ENCODE results near the gene TULP4.
"Not testable (repeated sequence)": the region's sequence is repeated elsewhere in the genome, so short reads cannot be mapped to it uniquely, and the experiment has no call there.

The TULP4 gene

GRCh38 chr6:158295976-158296853 lies 16.1 kb upstream of the TULP4 start:
- not testable (repeated sequence) for DNase-seq

DNA sequence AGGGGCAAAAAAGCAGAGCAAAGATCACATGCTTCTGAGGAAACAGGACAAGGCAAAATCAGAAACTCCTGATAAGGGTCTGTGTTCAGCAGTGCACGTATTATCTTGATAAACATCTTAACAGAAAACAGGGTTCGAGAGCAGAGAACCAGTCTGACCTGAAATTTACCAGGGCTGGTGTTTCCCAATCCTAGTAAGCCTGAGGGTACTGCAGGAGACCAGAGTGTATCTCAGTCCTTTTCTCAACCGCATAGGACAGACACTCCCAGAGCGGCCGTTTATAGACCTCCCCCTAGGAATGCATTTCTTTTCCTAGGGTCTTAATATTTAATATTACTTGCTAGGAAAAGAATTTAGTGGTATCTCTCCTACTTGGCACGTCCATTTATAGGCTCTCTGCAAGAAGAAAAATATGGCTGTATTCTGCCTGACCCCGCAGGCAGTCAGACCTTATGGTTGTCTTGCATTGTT lies 15.4 kb upstream of the TULP4 start:
- DNase-seq: not testable (repeated sequence)

DNA sequence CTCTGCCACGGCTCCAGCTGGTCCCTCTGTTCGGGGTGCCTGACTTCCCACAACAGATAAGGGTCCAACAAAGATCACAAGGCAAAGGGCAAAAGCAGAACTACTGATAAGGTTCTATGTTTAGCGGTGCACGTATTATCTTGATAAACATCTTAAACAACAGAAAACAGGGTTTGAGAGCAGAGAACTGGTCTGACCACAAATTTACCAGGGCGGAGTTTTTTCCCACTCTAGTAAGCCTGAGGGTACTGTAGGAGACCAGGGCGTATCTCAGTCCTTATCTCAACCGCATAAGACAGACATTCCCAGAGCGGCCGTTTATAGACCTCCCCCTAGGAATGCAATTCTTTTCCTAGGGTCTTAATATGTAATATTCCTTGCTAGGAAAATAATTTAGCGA lies 14.6 kb upstream of the TULP4 start:
- DNase-seq: not testable (repeated sequence)

GRCh38 chr6:158300306-158301143 lies 11.7 kb upstream of the TULP4 start:
- not testable (repeated sequence) for DNase-seq

DNA sequence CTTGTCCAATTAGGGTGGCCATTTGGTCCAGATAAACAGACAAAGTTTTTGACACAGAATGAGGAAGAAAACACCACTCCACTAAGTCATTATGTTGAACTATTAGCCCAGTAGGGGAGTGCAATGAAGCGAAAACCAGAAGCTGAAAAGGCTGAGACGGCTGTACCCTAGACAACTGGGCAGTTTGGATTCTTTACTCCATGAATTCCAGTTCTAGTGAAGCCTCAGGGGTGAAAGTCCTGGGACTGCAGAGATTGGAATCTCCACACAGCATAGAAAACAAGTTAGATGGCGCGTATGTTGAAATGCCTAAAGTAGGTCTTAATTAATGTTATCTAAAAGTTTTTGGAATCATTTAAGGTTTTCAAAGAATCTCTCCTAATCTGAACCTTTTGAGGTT lies 10.7 kb upstream of the TULP4 start:
- not testable (repeated sequence) for DNase-seq

GRCh38 chr6:158302195-158302796 lies 10.0 kb upstream of the TULP4 start:
- DNase-seq: not testable (repeated sequence)

GRCh38 chr6:158303210-158303731 lies 9.0 kb upstream of the TULP4 start:
- no peak for DNase-seq

DNA sequence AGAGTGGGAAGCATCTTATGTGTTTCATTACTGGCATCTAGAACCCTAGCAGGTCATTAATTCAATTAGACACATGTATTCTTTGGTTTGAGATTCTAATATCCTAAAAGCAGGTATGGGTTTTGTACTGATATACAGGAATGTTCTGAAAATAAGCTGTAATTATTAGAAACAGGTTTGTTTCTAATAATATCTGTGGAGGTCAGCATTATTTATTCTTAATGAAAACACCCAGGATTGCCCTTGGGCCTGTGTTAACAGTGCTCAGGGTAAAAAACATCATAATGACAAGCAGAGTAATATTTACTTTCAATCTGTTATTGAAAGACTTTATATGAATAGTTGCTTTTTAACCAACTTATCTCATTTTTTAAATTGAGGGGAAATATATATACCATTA lies 8.0 kb upstream of the TULP4 start:
- DNase-seq: no peak

GRCh38 chr6:158309814-158310213 lies 2.5 kb upstream of the TULP4 start:
- DNase-seq: no peak

DNA sequence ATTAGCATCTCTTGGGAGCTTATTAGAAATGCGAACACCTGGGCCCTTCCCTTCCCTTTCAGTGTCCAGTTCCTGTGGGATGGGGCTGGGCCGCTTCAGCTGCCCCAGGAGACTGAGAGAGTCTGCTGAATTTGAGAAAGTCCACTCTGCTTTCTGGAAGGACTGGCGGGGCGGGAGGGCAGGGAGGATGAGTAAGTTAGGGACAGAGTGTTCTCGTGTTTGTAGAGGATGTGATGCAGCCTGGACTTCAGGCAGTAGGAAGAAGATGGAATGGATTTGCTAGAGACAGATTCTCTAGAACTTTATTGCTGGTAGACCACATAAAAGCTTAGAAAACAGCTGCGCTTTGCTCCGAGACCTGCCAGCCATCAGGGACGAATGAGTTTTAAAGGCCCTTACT lies 1.1 kb upstream of the TULP4 start:
- no peak for DNase-seq

DNA sequence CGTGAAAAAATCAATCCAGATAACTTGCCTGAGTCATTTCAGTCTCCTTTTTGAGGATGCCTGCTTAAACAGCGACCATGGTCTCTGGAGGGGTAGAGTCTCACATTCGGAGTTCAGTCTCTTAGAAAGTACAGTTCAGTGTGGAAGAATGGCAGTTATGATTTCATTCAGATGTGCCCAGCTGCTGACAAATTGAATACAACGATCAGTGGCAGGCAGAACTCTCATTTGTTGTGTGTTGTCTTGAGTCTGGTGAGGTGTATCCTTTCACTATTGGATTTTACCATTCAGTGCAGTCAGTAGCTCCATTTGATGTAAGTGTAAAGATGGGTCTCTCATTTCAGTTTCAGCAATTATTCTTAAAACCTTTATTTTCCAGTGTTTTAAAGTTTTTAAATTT lies 639 bp upstream of the TULP4 start:
- DNase-seq: no peak

GRCh38 chr6:158312672-158313397 lies 570 bp downstream of the TULP4 start:
- DNase-seq: no peak

DNA sequence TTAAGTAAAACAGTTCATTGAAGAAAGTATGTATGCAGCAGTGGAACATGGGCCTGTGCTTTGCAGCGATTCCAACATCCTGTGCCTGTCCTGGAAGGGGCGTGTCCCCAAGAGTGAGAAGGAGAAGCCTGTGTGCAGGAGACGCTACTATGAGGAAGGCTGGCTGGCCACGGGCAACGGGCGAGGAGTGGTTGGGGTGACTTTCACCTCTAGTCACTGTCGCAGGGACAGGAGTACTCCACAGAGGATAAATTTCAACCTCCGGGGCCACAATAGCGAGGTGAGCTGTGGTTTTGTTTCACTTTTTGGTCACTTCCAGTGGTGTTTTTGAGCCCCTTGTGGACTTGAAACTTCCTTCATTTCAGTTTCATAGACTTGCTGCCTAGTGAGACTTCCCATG lies 1.7 kb downstream of the TULP4 start:
- no peak for DNase-seq

- no peak for DNase-seq
Observed at GRCh38 chr6:158314737-158315136, 2.5 kb downstream of the TULP4 start.

GRCh38 chr6:158316022-158316421 lies 3.8 kb downstream of the TULP4 start:
- no peak for DNase-seq

DNA sequence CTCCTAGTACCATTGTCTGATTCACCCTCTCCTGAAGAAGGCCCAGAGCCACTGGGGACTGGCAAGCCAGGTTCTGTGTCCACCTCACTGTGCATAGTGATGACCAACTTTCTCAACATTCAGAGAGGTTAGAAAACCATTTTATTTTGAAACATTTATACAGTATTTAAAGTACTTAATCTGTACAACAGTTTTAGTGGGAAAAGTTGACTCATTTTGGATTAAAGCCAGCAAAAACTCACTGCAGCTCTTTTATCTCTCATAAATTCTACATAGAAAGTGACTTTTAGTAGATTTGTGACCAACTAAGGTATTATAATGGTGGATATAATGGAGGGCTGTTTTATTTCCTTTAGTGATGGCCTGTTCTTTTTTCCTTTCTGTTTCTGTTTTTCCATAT lies 9.7 kb downstream of the TULP4 start:
- no peak for DNase-seq

DNA sequence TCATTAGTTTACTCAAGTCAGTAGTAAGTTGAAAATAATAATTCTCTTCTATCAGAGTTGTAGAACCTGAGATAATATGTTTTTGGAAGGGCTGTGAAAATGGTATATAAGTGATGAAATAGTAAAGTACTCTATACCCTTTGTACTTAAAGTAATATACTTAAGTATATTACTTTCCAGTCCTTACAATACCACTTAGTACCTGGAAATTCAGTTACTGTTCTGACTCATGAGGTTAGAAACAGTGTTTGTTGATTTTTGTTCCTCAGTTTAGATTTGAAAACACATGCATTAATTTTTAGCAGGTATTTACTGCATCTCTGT lies 10.1 kb downstream of the TULP4 start:
- no peak for DNase-seq

DNA sequence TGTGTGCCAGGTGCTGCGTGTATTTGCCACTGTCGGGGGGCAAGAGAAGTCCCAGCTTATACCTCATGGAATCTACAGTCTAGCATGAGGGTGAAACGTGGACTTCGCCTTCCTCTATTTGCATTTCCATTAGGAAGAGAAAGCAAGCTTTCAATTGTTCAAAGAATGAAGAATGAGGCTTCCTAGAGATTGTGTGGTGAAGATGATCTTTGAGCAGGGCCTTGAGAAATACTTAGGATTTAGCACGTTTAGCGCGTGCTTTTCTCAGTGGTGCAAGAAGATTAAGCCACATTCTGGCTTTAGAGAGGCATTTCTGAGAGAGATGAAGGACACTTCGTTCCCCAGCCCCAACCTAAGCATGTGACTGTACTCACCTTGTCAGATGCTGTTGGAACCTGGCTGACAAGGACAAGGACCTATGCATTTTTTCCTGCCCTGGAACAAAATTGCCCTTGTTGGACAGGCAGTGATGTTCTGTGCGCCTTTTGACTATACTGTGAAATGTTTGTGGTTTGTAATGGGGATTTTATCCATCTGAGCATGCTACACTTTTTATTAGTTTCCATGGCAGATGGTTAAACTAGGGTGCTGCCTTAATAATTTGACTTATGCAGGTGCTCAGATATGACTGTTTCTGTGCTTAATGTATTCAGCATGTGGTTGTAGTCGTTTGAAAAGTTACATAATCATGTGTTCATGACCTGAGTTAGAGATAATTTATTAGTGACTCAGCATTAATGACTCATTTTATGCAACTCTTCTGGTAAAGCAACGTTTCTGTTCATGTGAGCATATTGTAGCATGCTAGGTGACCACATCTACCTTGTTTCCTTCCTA lies 10.7 kb downstream of the TULP4 start:
- no peak for DNase-seq

- no peak for DNase-seq
Observed at GRCh38 chr6:158323561-158323958, 11.3 kb downstream of the TULP4 start.

DNA sequence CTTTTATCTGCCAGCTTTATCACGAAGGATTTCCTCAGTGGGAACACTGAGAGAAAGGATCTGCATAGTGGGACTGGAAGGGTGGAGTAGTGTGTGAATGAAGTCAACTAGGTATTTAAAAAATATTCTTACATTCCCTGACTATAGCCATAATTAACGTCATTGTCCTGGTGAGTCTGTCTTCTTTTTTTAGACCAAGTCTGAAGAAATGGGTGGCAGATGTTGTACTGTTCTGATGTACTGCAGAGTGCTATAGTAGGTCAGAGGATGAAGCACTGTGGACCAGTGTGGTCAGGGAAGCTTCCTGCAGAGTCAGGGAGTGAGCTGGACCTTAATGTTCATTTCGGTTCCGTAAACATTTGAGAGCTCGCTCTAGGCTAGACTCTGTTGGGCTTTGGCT lies 11.9 kb downstream of the TULP4 start:
- no peak for DNase-seq

DNA sequence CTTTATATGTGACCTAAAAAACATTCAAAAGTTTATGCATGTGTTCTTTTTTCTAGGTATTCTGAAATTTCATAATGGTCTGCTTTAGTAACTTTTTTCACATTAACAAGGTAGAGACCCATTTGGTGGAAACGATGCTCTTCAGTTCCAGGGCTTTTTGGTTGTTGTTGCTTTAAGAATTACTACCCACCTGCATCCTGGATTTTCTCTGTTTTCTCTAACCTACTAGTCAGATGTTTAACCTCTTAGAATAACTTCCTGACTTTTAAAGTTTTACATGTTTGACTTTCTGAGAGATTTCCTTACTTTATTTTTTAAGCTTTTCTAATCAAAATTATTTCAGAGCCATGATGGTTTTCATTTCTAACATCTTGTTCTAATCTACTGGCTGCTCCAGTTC lies 14.9 kb downstream of the TULP4 start:
- no peak for DNase-seq

DNA sequence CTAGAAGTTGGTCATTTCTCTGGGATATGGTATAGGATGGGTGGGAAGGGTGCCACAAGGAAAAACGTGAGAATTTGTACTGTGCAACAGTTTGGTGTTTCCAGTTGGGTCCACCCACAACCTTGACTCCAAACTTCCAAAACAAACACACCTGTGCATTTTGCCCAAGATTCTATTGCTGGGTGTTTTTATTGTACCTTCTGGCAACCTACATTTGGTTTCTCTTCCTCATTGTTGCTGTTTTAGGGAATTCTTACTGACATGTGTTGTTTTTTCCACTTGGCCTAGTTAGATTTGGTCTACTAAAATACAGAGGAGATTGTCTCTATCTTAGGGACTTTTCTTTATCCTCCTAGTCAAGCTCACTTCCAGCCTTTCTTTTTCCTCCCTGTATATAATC lies 16.7 kb downstream of the TULP4 start:
- no peak for DNase-seq

Data from activated CD4-positive, CD25-positive, alpha-beta regulatory T cell treated with anti-CD3 and anti-CD28 coated beads, Interleukin-2, amount 50 U/mL, for 72 hours (primary cell).